Endothelial cell of umbilical vein (primary cell): ENCODE measurements around the gene TM9SF4. TPM values are rescaled to one million over a fixed set of nuclear protein-coding genes. Genes with fewer than 3 reads are reported as not detected.

Source experiments
- BruUV-seq: library from RNA; stranded (reverse); fragments of 400-500 nt; replicated peaks from 2 replicates; lab custom pipeline; 2021; lab: Mats Ljungman, UMichigan
- CTCF ChIA-PET: fragments of 300-600, 350-600 bp; sonication (Branson Sonifier 250); formaldehyde crosslinking; loops from one replicate; lab custom pipeline; 2021; ENCODE audit warnings: antibody characterized with exemption, inconsistent platforms; lab: Charles Lee
- POLR2A ChIA-PET: fragments of 300-600, 350-600 bp; sonication (Branson Sonifier 250); formaldehyde crosslinking; loops from one replicate; lab custom pipeline; 2021; ENCODE audit warnings: antibody characterized with exemption, inconsistent platforms; lab: Charles Lee
- DNase-seq: peaks from one replicate; pipeline ENCODE4 v3.0.0-alpha.2; 2011; ENCODE audit warnings: low read depth, low spot score
- FAIRE-seq: peaks from 2 replicates; lab custom pipeline; 2011; peaks lifted over from hg19 to GRCh38; lab: Jason Lieb, UNC
- H2AFZ ChIP-seq: 2 replicates; pipeline ENCODE4 v1.6.0; 2012; ENCODE audit warnings: low read depth, low read length, control low read depth, inconsistent platforms
- H3K27ac ChIP-seq: 2 replicates; pipeline ENCODE4 v1.5.1; 2011; ENCODE audit warnings: low read depth, mild to moderate bottlenecking, control low read depth, low read length, moderate library complexity; ENCODE audit not compliant: insufficient read depth
- H3K27me3 ChIP-seq, 2 experiments: 2 replicates each; pipeline versions ENCODE4 v1.6.0 to v1.6.1; 2011; ENCODE audit warnings: low read length in 2 of 2, mixed read lengths in 1 of 2; ENCODE audit not compliant: control insufficient read depth in 2 of 2, insufficient read depth in 2 of 2
- H3K36me3 ChIP-seq, 2 experiments: 2 replicates in 1 of 2; 3 replicates in 1 of 2; pipeline ENCODE4 v1.5.1; 2011; ENCODE audit warnings: low read length in 2 of 2, mild to moderate bottlenecking in 1 of 2, moderate library complexity in 1 of 2; ENCODE audit not compliant: control insufficient read depth in 2 of 2, insufficient read depth in 2 of 2; ENCODE audit errors: extremely low read depth in 1 of 2
- H3K4me1 ChIP-seq: 3 replicates; pipeline ENCODE4 v1.5.1; 2011; ENCODE audit warnings: mild to moderate bottlenecking, low read length; ENCODE audit not compliant: control insufficient read depth, insufficient read depth; ENCODE audit errors: extremely low read depth
- H3K4me2 ChIP-seq: 2 replicates; pipeline ENCODE4 v1.6.1; 2011; ENCODE audit warnings: low read length, control low read depth, mixed read lengths; ENCODE audit not compliant: insufficient read depth
- H3K4me3 ChIP-seq, 3 experiments: fragments of 200-600 bp in 1 of 3; sonication (generic), shearing (Covaris generic) in 1 of 3; replicated peaks in 1 of 3; 2 replicates each; pipeline ENCODE4 v1.5.1; 2011 to 2016; ENCODE audit warnings: control low read depth in 3 of 3, low read length in 3 of 3, mild to moderate bottlenecking in 2 of 3, inconsistent platforms in 1 of 3, low read depth in 1 of 3, moderate library complexity in 1 of 3; ENCODE audit not compliant: insufficient read depth in 1 of 3
- H3K79me2 ChIP-seq: 2 replicates; pipeline ENCODE4 v1.6.0; 2012; ENCODE audit warnings: low read length, inconsistent platforms; ENCODE audit not compliant: control insufficient read depth, insufficient read depth
- H3K9ac ChIP-seq: replicated peaks from 2 replicates; pipeline ENCODE3; 2011; ENCODE audit warnings: low read length, control low read depth; ENCODE audit not compliant: insufficient read depth; ENCODE audit errors: extremely low read depth
- H3K9me1 ChIP-seq: replicated peaks from 3 replicates; pipeline ENCODE4 v1.6.0; 2011; ENCODE audit warnings: mild to moderate bottlenecking, low read length; ENCODE audit not compliant: control insufficient read depth, insufficient read depth; ENCODE audit errors: extremely low read depth
- H3K9me3 ChIP-seq: replicated peaks from 2 replicates; pipeline ENCODE4 v1.5.1; 2012; ENCODE audit warnings: low read length, inconsistent platforms; ENCODE audit not compliant: control insufficient read depth, insufficient read depth
- H4K20me1 ChIP-seq: replicated peaks from 2 replicates; pipeline ENCODE3; 2011; ENCODE audit warnings: mild to moderate bottlenecking, low read length; ENCODE audit not compliant: control insufficient read depth, insufficient read depth; ENCODE audit errors: extremely low read depth
- EZH2 ChIP-seq: IDR thresholded peaks from 2 replicates; pipeline ENCODE4 v1.6.1; 2012; ENCODE audit warnings: borderline replicate concordance, low read depth, mild to moderate bottlenecking, moderate library complexity, low read length, inconsistent platforms; ENCODE audit not compliant: severe bottlenecking
- FOS ChIP-seq: IDR thresholded peaks from 2 replicates; pipeline ENCODE4 v1.6.1; 2011; ENCODE audit warnings: mild to moderate bottlenecking, low read length, moderate library complexity, borderline replicate concordance; ENCODE audit not compliant: insufficient read depth
- GATA2 ChIP-seq: IDR thresholded peaks from 2 replicates; pipeline ENCODE4 v1.7.0; 2011; ENCODE audit warnings: low read depth, mild to moderate bottlenecking, moderate library complexity, mixed read lengths, low read length; ENCODE audit not compliant: insufficient read length, insufficient read depth
- JUN ChIP-seq: IDR thresholded peaks from 2 replicates; pipeline ENCODE4 v1.6.1; 2011; ENCODE audit warnings: borderline replicate concordance, low read depth; ENCODE audit not compliant: insufficient read length, insufficient read depth
- MYC ChIP-seq: IDR thresholded peaks from one replicate; pipeline ENCODE4 v1.6.1; 2011; ENCODE audit warnings: mild to moderate bottlenecking, low read depth, low read length
- POLR2A ChIP-seq: IDR thresholded peaks from 2 replicates; pipeline ENCODE4 v1.6.1; 2012; ENCODE audit warnings: low read depth, mild to moderate bottlenecking, control low read depth, low read length
- POLR2AphosphoS5 ChIP-seq: IDR thresholded peaks from 2 replicates; pipeline ENCODE4 v1.6.1; 2012; ENCODE audit warnings: low read depth, mild to moderate bottlenecking, control low read depth, low read length, moderate library complexity; ENCODE audit not compliant: insufficient read depth
- dilution Hi-C: fragments of 300-500 bp; cut with MboI; formaldehyde crosslinking; loops from one replicate; pipeline ENCODE4 v1.15.0; 2019; ENCODE audit warnings: low sequenced_read_pairs; ENCODE audit not compliant: extremely low pct_ligation_motif_present
- intact Hi-C: fragments of 100-400 bp; cut with micrococcal nuclease; formaldehyde crosslinking; loops from one replicate; pipeline ENCODE4 v1.10.0; 2022
- polyA plus RNA-seq, 4 experiments: library from polyadenylated mRNA; depleted of rRNA in 3 of 4; stranded (reverse) in 3 of 4; unstranded in 1 of 4; fragments of >200 nt; gene quantifications; 2 replicates each; pipeline versions ENCODE4 v1.2.1 to v1.2.3, GENCODE V29; 2011 to 2012; ENCODE audit warnings: missing spikeins in 1 of 4
- total RNA-seq: library from RNA; stranded (reverse); gene quantifications from 2 replicates; pipeline ENCODE4 v1.2.3, GENCODE V29; 2021
- TF ChIP-seq, protein P1 (sequence below): IDR thresholded peaks from 2 replicates; pipeline ENCODE4 v1.6.1; 2011; ENCODE audit not compliant: insufficient read depth, insufficient read length
- TF ChIP-seq, protein P2 (sequence below), 2 donors: IDR thresholded peaks; 1 replicate in 1 of 2; 2 replicates in 1 of 2; pipeline ENCODE4 v1.5.1; 2011; ENCODE audit warnings: low read length in 2 of 2, mild to moderate bottlenecking in 2 of 2, moderate library complexity in 2 of 2, control low read depth in 1 of 2, inconsistent platforms in 1 of 2, low read depth in 1 of 2; ENCODE audit not compliant: insufficient read depth in 1 of 2; ENCODE audit errors: extremely low read depth in 1 of 2

Gene TM9SF4
- total and polyA plus RNA-seq, 2 donors (not counting 3 experiments of a cell fraction or from before 2014, with no cell fraction given), result 46.4 to 61.9 TPM

DNA sequence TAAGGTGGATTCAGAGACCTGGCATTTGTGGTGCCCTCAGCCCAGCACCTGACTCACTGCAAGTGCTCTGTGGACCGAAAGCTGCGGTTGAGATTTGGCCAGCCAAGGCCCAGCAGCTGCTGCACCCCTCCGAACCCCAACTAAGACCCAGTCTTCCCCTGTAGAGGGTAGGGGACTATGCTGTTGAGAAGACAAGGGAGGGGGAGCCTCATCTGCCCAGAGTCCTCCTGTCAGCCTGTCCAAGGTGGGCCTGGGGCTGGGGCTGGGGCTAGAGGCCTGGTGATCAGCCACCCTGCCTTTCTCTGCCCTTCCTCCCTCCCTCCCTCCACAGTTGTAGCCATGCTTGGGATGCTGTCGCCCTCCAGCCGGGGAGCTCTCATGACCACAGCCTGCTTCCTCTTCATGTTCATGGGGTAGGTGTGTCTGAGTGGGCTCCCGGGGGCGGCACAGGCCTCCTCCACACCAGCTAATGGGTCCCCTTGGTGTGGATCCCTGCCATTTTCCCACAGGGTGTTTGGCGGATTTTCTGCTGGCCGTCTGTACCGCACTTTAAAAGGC, 40.9 kb downstream of the TM9SF4 start:
- DNase-seq, result no peak
- no peak for TF ChIP-seq EZH2
- no peak for TF ChIP-seq GATA2
- TF ChIP-seq, protein P1, sequence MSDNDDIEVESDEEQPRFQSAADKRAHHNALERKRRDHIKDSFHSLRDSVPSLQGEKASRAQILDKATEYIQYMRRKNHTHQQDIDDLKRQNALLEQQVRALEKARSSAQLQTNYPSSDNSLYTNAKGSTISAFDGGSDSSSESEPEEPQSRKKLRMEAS, result no peak
- TF ChIP-seq JUN, result no peak
- no peak for TF ChIP-seq POLR2AphosphoS5
- no peak for TF ChIP-seq FOS
- no peak for TF ChIP-seq MYC
- no peak for TF ChIP-seq POLR2A
- TF ChIP-seq, protein P2, sequence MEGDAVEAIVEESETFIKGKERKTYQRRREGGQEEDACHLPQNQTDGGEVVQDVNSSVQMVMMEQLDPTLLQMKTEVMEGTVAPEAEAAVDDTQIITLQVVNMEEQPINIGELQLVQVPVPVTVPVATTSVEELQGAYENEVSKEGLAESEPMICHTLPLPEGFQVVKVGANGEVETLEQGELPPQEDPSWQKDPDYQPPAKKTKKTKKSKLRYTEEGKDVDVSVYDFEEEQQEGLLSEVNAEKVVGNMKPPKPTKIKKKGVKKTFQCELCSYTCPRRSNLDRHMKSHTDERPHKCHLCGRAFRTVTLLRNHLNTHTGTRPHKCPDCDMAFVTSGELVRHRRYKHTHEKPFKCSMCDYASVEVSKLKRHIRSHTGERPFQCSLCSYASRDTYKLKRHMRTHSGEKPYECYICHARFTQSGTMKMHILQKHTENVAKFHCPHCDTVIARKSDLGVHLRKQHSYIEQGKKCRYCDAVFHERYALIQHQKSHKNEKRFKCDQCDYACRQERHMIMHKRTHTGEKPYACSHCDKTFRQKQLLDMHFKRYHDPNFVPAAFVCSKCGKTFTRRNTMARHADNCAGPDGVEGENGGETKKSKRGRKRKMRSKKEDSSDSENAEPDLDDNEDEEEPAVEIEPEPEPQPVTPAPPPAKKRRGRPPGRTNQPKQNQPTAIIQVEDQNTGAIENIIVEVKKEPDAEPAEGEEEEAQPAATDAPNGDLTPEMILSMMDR (IDR thresholded peaks at IDR 0.05; ENCODE audit: extremely low read depth in 1 of 2, insufficient read depth in 1 of 2, low read depth in 1 of 2, low read length in 2 of 2), result no peak
- BruUV-seq, result no TSS peak
- Histone ChIP-seq H3K79me2 (no peaks in the 10 kb centered on the region), H3K9me3 (no peaks in the 10 kb centered on the region), H3K36me3 (peaks cover 2 to 35% of the 10 kb centered on the region in 2 experiments), H3K4me1 (peaks cover 21% of the 10 kb centered on the region), H3K4me3 (no peak overlapping the region), H3K27me3 (no peaks in the 10 kb centered on the region), H3K4me2 (no peak overlapping the region), H3K9me1 (no peaks in the 10 kb centered on the region), H2AFZ (no peak overlapping the region), H4K20me1 (no peaks in the 10 kb centered on the region), H3K27ac (no peak overlapping the region), H3K9ac (no peak overlapping the region)
- no peak for FAIRE-seq
- intact Hi-C loops, result no loop called here
- POLR2A ChIA-PET, result interaction anchor here (0.6 kb wide), 1 partner anchor 31 kb away, joined by 3 read pairs; no protein-coding TSS in a partner anchor
- CTCF ChIA-PET, result interaction anchor here (0.6 kb wide), 1 partner anchor 246 kb away, joined by 3 read pairs; no protein-coding TSS in a partner anchor
- dilution Hi-C loops, result no loop called here
